Dermis blood vessel endothelial cell (primary cell): ENCODE measurements around the gene EMC8. TPM values are rescaled to one million over a fixed set of nuclear protein-coding genes. Genes with fewer than 3 reads are reported as not detected.
"Not testable (repeated sequence)": the region's sequence is repeated elsewhere in the genome, so short reads cannot be mapped to it uniquely, and the experiment has no call there.

Experiments used
- DNase-seq: peaks from one replicate; pipeline ENCODE4 v3.0.0; 2010
- total RNA-seq: library from RNA; depleted of rRNA; stranded (reverse); fragments of >200 nt; gene quantifications from 2 replicates; pipeline ENCODE4 v1.2.3, GENCODE V29; 2014

Gene EMC8
- total RNA-seq: 36.0 and 36.1 TPM in 2 replicates

GRCh38 chr16:85799497-85800320 lies at the start of gene EMC8, which contains the start of gene COX4I1:
Gene EMC8 (minus strand): TSS chr16:85799544. CDS start chr16:85799295, 249 bp downstream.
Gene COX4I1 (plus strand): TSS chr16:85799695. CDS start chr16:85801206, 1,511 bp downstream.
- peak; percentile 94 for DNase-seq

GRCh38 chr16:85848986-85849385 lies 49.6 kb upstream of the EMC8 start:
- no peak for DNase-seq

GRCh38 chr16:85847681-85848601 lies 48.6 kb upstream of the EMC8 start:
- no peak for DNase-seq

- no peak for DNase-seq
These were observed 47.7 kb upstream of the EMC8 start for GRCh38 chr16:85847036-85847435.

- DNase-seq: no peak
These were observed 47.1 kb upstream of the EMC8 start for GRCh38 chr16:85846461-85846860.

- DNase-seq: no peak
These were observed 45.9 kb upstream of the EMC8 start for GRCh38 chr16:85845266-85845665.

GRCh38 chr16:85844786-85845185 lies 45.4 kb upstream of the EMC8 start:
- DNase-seq: no peak

GRCh38 chr16:85844169-85844481 lies 44.8 kb upstream of the EMC8 start:
- no peak for DNase-seq

- DNase-seq: no peak
These were observed 44.3 kb upstream of the EMC8 start for GRCh38 chr16:85843471-85844168.

- DNase-seq: no peak
These were observed 43.5 kb upstream of the EMC8 start for GRCh38 chr16:85842848-85843247.

GRCh38 chr16:85842435-85842834 lies 43.1 kb upstream of the EMC8 start:
- DNase-seq: no peak

GRCh38 chr16:85840801-85841200 lies 41.5 kb upstream of the EMC8 start:
- DNase-seq: no peak

GRCh38 chr16:85840395-85840794 lies 41.1 kb upstream of the EMC8 start:
- DNase-seq: no peak

- no peak for DNase-seq
These were observed 40.4 kb upstream of the EMC8 start for GRCh38 chr16:85839681-85840240.

GRCh38 chr16:85838876-85839585 lies 39.7 kb upstream of the EMC8 start:
- DNase-seq: no peak

GRCh38 chr16:85838381-85838780 lies 39.0 kb upstream of the EMC8 start:
- DNase-seq: no peak

GRCh38 chr16:85837654-85838053 lies 38.3 kb upstream of the EMC8 start:
- not testable (repeated sequence) for DNase-seq

- DNase-seq: no peak
These were observed 37.6 kb upstream of the EMC8 start for GRCh38 chr16:85836706-85837582.

GRCh38 chr16:85835956-85836705 lies 36.8 kb upstream of the EMC8 start:
- no peak for DNase-seq

GRCh38 chr16:85835227-85835751 lies 35.9 kb upstream of the EMC8 start:
- no peak for DNase-seq
